Activated CD8-positive, alpha-beta memory T cell treated with anti-CD3 and anti-CD28 coated beads for 48 hours (primary cell): Measurements from ENCODE around the gene CYTH1.
A peak's percentile ranks its signal among the peaks of the same experiment; 100 is the strongest.

Experiments used
- DNase-seq, 3 experiments: peaks; one replicate each; pipeline ENCODE4 v3.0.0-alpha.2; 2020; ENCODE audit warnings: low read depth in 2 of 3, low spot score in 2 of 3

The CYTH1 gene

DNA sequence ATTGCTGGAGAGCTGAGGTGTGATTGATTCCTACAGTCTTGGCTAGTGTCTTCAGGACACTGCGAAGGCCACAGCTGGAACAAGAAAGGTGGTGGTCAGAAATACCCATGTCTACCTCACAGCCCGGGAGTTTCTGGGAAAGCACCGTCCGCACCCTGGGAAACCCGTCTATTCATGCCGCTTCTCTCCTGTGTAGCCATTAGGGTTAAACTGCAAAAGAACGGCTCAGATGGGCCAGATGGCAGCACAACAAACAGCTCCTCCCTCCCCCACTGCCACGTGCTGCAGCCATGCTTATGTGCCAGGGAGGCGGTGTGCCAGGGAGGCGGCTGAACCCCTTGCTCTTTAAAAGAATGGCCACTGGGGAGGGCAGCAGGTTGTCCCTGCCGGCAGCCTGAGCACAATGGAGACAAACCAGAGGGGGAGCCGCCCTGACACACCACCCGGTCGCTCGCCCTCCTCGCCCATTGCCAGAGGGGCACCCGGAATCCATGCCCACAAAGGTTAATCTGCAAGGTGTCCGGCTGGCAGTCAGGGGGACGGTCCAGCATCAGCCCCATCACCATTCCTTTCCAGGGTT is 65.2 kb downstream of the CYTH1 start:
- DNase-seq, result no peak

DNA sequence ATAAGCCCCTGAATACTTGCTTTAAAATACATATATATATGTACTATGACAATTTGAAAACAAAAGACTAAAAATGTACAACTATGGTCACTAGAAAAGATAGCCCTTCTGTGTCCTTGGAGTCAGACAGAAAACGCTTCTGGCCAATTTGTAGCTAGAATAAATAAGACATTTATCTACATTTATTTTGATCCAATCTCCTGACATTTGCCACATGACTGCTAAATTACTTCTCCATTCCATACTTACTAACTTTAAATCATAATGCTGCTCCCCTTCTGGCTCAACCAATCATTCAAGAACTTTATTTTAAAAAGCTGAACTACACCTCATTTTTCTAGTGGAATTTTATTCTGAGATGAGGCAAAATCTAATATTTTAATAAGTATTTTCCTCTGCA is 65.8 kb downstream of the CYTH1 start:
- no peak for DNase-seq

DNA sequence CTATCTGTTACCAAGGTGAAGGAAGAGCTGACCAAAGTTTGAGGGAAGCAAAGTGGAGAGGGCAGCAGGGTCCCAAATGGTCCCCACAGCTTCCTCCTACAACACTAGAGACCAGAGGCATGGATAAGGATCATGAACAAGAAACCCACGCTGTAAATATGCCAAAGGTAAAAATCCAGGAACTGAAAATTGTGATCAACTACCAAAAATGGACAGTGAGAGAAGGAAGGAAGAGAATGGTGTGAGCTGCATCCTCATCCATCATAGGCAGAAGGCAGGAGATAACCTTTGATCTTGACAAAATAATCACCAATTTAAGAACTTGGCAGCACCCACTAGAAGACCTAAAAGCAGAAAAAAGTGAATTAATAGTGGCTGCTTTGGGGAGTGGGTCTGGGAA is 66.2 kb downstream of the CYTH1 start:
- DNase-seq, result no peak

DNA sequence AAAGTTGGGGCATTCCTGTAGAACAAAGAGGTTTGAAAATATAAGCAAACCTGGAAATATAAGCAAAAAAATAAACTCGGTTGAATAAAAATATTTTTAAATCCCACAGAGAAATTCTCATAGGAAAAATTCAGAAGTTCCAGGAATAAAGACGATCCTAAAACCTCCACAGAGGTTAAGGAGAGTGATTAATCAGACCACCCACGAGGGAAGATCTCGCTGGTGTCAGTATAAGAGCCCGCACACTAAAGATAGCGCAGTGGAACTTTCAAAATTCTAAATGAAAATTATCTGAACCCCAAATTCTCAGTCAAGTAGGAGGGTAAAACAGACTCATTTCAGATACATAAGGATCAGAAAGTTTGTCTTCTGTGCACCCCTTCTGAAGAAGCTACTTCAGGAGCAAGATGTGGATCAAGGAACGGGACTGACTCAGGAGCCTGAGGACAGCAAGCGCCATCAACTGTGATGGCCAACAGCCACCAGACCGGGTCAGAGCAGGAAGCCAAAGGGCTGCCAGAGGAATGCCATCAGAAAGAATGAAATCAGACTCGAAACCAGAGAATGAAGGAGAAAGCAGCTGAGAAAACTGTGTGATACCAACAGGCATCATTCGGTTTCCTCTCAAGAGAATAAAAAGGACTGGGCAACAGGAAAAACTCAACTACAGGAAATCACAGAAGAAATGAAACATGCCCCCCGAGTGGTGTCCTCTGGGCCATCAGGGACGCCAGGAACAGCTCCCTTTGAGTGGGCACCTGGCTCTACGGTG is 66.9 kb downstream of the CYTH1 start:
- no peak for DNase-seq

DNA sequence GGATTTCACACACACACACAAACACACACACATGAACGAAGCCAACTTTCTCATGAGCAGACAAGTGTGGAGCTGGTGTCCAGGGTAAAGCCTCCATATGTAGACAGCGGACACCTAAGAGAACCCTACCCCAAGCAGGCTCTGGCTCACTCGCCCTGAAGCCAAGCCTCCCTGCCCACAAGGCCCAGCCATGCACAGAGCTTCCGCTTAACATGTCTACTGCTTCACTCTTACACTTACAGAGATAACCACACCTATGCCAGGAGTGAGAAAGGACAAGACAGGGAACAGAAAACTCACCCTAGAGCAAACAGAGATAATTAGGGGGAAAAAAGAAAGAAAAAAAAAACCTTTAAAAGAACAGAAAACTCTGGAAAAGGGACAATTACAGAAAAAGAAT is 67.5 kb downstream of the CYTH1 start:
- no peak for DNase-seq

DNA sequence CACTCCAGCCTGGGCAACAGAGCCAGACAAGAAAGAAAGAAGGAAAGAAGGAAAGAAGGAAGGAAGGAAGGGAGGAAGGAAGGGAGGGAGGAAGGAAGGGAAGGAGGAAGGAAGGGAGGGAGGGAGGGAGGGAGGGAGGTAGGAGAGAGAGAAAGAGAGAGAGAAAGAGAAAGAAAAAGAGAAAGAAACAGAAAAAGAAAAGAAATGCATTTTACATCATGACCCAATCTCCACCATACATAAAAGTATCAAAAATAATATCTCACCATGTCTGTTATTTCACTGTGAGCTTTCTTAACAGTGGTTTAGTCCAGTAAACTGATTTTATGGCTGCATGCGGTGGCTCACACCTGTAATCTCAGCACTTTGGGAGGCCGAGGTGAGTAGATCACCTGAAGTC is 70.0 kb downstream of the CYTH1 start:
- DNase-seq, result no peak

DNA sequence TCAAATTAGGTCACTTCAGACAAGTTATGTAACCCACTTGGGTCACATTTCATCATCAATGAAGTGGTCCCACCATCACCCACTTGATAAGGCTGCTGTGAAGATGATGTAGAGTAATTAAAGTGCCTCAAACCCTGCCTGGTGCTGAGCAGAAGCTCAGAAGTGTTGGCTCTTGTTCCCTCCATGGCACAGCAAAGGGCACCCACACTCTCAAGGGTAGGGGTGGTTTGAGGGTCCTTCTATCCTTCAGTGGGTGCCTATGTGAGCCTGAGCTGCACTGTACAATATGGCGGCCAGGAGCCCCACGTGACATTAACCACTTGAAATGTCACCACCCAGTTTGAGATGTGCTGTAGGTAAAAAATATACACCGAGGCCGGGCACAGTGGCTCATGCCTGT is 71.5 kb downstream of the CYTH1 start:
- DNase-seq, result no peak

DNA sequence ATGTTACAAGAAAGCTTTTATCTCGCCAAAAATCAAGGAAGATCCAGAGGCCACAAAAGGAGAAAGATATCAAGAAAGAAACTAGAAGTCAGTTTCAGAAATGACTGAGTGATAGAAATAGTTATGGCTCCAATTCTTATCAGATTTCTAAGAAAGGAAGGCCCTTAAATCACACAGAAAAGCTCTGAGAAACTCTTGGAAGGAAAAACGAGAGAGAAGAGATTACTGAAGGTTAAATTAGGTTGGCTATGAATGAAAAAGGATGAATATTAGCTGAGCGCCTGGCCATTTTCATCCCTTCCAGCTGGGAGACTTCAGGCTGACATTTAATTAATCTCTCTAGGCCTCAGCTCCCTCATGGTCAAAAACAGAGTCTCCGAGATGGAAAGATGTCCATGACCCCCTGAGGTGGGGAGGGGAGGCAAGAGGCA is 72.3 kb downstream of the CYTH1 start:
- no peak for DNase-seq

DNA sequence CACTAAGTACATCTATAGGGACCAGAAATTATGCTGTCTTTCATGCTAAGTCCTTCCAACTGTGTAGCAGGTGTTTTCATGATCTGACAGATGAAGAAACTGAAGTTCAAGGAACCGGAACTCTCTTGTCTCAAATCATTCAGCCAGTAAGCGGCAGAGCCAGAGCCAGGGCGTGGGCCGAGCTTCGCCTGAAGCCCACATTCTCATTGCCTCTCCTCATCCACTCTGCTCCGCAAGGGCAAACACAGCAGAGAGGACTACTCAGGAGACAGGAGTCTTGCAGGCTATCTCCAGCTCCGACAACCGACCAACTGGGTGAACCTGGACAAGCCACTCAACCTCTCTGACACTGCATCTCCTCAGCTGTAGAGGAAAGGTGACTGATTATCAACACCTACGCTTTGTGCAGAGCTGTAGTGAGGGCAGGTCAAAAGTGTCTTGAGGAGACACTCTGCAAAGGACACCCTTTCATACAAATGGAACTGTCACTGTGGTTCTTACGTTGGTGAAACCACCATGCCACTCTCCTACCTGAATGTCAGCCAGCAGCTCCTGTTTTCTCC is 72.9 kb downstream of the CYTH1 start:
- no peak for DNase-seq

DNA sequence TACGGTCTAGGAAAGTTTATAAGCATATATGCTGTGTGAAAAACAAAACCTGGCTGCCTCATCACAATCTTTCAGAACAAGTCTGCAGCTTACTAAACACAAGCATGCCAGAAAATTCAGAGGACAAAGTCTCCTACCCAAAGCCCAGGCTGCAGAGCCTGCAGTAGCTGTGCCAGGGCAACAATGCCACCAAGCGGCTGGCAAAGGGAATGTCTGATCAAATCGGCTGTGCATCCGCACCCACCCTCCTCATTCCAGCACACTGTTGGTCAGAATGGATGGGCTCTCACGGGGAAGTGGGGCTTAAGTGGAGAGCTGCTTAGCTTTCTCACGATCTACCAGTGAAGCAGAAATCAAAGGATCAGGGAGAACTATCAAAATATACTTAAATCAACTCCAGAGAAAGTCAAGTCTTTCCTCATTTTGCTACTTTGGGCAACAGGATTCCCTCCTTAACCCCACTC is 73.5 kb downstream of the CYTH1 start:
- peak in 1 of 3 experiments; percentile 23 for DNase-seq

DNA sequence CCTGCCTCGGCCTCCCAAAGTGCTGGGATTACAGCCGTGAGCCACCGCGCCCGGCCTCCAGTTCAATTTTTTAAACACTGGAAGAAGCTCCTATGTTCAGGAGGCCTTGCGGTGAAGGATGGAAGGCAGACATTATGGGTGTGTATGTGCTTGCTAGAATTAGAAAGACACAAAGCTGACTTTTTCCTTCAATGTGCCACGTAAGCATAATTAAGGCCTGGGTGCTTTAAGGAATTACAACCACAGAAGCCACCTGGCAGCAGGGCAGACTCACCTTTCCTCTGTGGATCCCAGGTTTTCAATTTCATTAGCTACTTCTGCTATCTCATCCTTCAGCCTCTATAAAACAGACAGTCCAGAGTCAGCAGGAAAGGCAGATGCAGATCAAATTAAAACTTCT is 74.2 kb downstream of the CYTH1 start:
- no peak for DNase-seq

DNA sequence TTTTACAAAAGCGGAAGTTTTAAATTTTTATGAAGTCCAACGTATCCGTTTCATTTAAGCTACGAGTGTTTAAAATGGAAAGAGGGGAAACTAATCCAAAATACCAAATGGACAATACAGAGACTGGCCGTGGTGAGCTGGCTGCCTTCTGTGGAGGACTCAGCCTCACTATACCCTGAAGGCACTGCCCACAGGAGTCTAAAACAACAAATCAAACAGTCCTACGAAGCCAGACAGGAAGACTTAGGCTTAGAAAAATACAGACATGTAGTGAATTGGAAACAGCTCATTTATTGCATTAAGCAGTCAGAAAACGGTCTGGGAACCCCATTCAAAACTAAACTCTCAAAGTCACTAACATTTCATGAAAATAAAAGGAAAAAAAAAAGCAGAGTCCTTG is 75.1 kb downstream of the CYTH1 start:
- no peak for DNase-seq

DNA sequence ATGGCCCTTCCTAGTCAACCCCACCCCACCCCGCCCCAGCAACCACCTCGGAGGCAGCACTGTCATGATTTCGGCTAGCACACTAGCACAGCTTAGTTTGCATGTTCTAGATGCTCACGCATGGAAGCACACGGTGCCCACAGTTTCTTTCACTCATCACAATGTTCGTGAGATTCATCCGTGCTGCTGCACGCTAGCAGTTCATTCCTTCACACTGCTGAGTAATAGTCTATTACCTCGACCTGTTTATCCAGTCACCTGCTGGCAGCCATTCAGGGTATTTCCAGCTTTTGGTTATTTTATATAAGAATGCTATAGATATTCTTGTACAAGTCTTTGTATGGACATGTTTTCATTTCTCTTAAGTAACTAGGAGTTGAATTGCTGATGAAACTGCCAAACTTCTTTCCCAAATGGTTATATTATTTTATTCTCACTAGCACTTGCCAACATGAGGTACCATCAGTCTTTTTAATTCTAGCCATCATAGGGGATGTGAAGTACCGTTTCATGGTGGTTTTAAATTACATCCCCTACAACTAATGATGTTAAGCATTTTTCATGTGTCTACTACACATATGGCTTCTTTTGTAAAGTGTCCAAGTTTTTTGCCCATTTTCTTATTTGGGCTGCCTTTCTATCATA is 75.7 kb downstream of the CYTH1 start:
- no peak for DNase-seq

DNA sequence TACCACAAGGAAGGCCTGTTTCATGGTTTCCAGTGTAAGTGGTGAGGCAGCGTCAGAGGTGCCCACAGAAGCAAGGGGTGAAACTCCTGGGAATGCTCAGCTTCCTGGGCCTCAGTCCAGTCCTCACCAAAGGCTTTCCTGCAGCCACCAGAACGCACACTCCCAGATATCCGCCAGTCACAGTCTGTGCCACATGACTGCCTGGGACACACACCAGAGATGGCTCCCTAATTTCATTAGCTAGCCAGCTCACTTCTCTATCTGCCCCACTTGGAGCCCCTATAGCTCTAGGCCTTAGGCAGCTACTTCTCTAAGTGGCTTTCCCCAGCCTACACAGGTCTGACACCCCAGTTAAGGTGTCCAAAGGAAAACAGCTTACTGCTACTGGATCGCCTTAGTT is 77.0 kb downstream of the CYTH1 start:
- DNase-seq, result no peak

DNA sequence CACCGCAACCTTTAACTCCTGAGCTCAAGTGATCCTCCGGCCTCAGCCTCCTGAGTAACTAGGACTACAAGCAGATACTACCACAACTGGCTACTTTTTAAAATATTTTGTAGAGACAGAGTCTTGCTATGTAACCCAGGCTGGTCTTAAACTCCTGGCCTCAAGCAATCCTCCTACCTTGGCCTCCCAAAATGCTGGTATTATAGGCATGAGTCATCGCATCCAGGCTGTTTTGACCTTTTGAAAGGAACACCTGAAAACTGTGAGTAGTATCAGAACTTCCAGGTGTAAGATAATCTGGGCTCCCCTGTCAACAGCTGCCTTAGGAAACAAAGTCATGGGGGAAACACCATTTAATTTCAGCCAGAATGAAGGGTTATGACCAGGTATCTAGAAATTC is 77.5 kb downstream of the CYTH1 start:
- DNase-seq, result no peak

DNA sequence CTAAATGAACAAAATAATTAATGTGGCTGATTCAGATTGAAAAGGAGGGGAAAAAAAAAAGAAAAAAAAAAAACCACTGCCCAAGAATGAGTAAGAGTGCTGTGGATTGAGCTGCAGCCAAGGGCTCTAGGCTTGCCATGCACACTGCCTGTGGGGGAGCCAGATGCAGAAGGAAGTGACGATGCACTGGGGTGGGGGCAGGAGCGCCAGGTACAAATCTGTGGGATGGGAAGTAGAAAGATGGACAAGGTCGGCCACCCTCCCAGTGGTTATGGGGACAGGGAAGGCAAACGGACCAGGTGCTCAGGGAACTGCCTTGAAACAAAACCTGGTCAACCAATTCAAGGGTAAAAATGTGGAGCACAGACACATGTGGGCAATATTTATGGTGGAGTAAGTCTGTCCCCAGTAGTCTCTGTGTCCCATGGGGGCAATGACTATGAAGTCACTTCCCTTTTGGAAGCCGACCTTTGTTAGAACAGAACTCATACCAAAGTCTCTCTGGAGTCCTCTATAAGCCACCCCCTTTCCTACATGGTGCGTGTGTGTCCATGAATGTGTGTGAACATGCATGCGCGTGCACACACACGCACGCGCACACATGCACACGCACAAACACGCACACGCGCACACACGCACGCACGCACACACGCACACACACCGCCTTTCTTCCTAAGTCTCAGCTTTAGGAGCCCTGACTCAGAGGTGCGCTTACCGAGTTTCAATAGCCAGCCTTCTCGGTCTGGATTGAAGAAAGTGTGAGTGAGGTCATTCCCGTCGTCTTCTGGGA is 84.3 kb downstream of the CYTH1 start:
- no peak for DNase-seq

DNA sequence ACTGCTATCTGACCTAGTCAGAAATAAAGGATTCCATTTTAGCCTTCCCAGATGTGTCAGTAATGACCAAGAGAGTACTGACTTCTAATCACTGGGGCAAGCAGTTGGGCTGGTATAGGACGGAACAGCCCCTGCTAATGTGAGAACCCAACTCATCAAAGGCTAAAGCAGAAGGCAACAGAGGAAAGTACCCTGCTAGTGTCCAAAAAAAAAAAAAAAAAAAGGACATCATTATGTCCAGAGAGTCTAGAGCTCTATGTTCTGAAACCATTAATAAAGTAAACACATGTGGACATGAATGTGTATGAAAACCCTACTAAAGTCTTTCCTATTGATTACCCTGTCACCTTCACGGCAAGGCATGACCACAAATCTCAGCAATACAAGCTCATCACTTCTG is 85.0 kb downstream of the CYTH1 start:
- no peak for DNase-seq

DNA sequence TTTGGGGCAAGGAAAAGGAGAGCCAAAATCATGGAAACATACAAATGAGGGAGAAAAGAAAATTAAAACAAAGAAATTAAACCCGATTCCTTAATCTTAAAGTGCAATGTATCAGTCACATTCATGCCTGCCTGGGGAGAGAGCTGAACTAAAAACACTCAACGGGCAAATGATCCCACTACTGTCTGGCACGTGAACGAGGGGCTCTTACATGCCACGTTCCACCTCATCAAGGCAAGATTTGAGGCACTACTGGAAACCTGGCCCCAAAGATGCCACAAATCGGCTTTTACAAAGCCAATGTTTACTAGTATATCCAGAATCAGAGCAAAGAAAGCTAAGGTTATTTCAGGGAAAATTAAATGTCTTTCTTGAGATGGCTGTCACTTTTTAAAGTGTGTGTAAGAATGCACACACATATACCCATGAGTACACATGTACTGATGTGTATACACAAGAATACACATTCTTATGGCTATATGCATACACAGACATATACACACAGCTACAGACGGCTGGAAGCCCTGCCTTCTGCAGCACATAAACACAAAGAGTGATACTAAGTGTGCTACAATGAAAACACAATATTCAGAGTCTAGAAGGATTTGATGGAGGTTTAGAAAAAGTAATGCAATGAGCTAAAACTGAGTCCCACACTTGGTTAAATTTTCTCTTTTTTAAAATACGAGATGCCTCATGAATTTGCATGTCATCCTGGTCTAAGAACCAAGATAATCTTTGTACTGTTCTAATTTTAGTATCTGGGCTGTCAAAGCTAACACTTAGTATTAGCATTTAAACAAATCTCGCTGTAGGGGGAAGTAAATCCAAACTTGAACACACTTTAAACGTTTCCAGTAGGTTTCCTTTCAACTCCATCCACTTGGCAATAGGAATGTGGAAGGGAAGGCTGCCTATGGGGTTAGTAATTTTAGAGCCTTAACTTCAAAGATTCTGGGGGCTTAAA is 85.8 kb downstream of the CYTH1 start:
- DNase-seq, result no peak

DNA sequence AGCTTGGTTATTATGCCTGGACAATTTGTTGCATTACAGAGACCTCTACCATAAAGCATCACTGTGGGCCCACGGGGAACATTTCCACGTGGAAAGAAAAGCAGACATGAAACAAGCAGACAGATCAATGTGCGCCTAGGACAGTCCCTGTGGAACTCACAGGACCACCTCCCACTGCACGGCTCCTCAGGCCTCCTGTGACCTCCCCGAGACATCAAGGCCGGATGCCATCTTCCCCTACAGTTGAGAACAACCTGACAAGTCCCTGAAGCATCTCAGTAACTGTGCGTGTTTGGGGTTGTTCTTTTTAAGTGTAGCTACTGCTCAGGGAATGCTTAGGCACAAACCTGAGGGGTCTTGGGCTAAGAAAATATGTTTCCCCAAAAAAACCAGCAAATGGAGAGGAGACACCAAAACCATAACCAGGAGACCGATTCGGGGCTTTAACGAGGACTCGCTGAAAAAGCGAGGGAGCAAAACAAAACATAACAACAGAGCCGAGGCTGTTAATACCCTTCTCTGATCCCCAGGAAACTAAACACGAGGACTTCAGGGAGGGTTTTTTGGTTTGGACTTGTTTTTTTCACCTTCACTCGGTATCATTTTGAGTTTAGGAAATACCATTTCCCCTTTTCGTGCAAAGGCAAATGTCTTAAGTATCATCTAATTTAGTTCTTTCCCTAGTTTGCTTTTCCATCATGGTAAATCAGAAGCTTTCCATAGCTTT is 87.1 kb downstream of the CYTH1 start:
- DNase-seq, result no peak
